Stimulated activated CD8-positive, alpha-beta memory T cell treated with anti-CD3 and anti-CD28 coated beads, Interleukin-12 subunit alpha, Interleukin-12 subunit beta, amount 100 ng/mL, for 1 hour (primary cell): ENCODE measurements around the gene UBXN6.

Experiments used
- DNase-seq: peaks from one replicate; pipeline ENCODE4 v3.0.0-alpha.2; 2020; ENCODE audit warnings: low read depth

UBXN6 gene, protein sequence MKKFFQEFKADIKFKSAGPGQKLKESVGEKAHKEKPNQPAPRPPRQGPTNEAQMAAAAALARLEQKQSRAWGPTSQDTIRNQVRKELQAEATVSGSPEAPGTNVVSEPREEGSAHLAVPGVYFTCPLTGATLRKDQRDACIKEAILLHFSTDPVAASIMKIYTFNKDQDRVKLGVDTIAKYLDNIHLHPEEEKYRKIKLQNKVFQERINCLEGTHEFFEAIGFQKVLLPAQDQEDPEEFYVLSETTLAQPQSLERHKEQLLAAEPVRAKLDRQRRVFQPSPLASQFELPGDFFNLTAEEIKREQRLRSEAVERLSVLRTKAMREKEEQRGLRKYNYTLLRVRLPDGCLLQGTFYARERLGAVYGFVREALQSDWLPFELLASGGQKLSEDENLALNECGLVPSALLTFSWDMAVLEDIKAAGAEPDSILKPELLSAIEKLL

DNA sequence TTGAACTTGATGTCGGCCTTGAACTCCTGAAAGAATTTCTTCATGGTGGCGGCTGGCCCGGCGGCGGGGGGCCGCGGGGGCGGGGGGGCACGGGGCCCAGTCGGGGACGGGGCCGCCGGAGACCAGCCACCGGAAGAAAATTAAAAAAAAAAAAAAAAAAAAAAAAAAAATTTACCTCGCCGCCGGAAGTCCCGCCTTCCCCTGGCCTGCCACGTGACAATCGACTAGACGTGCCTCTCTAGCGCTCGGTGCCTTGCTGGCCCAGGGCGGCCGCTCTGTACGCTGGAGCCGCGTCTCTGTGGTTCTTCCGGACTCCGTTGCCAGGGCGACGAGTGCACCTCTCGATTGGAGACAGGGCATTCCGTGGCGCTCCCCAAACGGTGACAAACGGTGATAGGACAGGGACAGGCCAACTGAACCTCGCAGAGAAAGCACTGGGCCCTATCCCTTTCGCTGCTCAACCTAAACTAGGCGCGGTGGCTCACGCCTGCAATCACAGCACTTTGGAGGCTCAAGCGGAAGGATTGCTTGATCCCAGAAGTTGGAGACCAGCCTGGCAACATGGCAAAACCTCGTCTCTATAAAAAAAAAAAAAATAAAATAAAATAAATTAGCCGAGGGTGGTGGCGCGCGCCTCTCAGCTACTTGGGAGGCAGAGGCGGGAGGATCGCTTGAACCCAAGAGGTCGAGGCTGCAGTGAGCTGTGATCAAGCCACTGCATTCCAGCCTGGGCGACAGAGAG lies at the start of gene UBXN6:
TSS of gene UBXN6 (minus strand) at position 141 of the 742 bp plus-strand sequence. CDS start at position 44, 97 bp downstream.
- DNase-seq, result peak; percentile 95

DNA sequence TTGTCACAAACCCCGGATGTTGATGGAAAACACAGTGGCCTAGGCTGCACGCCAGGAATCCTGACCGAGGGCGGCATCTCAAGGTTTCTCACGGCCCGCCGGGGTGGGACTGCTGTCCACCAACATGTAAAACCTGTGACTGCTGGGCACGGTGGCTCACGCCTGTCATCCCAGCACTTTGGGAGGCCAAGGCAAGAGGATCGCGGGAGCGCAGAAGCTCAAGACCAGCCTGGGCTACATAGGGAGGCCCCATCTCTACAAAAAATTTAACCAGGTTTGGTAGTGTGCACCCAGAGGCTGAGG lies 49.5 kb upstream of the UBXN6 start:
- no peak for DNase-seq

DNA sequence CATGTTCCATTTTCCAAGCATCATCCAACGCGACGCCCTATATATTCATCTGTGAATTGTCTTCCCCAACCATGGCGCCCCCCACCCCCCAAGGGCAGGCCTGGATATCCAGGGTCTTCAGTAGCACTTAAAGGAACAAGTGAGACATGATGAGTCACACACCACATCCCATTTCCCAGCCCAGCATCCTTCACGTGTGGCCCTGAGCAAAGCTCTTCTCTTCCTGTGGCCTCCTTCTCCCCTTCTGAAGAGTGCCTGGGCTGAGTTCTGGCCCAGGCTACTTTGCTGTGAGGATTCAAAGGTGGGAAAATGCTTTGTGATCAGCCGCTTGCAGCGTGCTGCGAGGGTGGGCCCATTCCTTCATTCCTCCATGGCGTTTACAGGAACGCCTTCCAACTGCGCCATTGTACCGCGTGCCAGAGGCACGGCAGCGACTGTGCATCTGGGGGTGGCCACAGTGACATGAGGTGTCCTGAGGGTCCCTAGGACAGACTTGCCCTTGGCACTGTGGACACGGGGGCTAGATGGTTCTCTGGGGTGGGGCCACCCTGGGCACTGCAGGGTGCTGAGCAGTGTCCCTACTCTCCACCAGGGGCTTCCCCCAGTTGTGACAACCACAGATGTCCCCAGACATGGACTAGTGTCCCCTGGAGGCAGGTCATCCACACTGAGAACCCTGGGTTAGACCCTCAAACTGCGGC lies 49.0 kb upstream of the UBXN6 start:
- DNase-seq, result no peak

DNA sequence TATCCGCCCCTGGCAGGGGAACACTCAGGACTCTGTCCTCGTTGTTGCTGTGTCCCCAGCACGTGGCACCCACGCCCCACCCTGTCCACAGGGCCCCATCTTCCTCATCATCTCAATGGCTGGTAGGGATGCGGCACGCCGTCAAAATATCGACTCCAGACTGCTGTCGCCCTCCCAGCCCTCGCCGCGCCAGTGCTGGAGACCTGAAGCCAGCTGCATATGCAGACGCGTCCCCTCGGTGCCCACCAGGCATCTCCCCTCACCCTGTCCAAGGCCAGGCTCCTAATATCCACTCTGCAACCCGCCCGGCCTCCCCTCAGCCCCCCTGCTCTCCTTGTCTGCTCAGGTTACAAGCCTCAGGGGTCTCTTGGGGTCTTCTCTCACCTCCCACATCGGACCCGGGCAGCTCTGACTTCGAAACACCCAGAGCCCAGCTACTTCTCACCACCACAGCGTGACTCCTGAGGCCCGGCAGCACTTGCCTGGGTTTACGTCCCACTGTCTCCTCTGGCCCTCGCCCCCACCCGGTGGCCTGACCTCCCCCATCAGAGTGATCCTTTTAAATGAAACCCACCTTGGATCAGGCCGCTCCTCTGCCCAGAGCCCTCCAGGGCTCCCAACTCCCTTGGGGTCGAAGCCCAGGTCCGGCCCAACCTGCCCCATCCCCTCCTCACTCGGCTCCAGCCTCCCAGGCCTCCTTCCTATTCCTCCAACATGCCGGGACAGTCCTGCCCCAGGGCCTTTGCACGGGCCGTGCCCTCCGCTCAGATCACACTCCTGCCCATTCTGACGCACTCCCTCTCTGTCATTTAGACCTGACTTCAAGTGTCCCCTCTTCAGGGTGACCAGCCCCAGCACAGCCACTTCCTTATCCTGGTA lies 48.2 kb upstream of the UBXN6 start:
- no peak for DNase-seq

DNA sequence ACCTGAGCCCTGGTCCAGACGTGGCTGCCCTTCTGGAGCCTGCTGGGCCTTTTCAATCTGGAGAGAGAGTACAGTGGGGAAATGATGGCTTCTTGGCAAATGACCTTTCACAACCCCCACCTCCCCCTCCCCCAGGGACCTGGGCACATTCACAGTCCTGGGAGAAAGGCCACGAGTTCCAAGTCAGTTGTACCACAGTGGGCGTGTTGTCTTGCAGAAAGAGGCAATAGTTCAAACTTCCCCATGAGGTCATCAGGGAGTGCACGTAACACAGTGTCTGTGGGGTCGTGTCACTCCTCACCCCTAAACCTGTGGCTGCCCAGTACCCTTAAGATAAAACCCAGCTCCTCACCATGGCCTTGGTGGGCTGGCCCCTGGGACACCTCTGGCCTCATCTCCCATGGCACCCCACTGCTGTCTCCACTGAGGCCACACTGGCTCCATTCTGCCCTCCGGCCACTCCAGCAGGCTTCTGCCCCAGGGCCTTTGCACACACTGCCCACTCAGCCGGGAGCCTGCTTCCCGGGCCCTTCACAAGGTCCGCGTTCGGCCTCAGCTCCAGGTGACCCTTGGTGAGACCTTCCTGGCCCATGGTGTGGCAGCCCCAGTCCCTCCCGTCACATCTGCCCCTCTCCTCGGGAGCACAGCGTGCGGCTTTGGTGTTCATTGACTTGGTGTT lies 47.4 kb upstream of the UBXN6 start:
- DNase-seq, result no peak

DNA sequence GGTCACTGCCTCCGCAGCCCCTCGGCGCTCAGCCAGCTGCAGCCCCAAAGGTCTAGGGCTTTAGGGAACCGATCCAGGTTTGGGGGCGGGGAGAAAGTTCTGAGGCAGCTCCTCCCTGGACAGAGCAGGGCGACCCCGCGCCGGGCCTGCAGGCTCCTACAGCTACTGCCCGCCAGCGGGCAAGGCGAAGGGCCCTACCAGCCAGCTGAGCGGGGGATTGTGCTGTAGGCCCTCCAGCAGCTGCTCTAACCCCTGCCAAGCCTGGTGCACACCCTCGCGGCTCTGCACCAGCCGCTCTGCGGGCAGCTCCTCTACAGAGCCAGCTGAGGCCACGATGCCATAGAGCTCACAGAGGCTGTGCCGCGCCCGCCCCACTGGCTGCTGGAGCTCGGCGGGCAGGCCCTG lies 46.7 kb upstream of the UBXN6 start:
- no peak for DNase-seq

DNA sequence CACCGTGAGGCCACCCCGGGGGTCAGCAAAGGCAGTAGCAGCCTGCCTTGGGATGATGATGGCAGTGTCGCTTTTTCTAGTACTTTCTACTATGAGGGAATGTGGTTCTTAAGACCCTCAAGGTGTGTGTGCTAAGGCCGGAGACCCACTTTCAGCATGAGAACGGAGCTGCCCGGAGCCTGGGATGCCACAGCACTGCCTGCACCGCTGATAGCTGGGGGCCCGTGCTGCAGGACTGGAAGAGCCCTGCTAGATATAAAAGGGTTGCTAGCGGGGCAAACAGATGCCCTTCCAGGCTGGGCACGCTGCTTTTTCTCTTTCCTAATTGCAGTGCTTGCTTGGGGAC lies 46.2 kb upstream of the UBXN6 start:
- DNase-seq, result no peak

DNA sequence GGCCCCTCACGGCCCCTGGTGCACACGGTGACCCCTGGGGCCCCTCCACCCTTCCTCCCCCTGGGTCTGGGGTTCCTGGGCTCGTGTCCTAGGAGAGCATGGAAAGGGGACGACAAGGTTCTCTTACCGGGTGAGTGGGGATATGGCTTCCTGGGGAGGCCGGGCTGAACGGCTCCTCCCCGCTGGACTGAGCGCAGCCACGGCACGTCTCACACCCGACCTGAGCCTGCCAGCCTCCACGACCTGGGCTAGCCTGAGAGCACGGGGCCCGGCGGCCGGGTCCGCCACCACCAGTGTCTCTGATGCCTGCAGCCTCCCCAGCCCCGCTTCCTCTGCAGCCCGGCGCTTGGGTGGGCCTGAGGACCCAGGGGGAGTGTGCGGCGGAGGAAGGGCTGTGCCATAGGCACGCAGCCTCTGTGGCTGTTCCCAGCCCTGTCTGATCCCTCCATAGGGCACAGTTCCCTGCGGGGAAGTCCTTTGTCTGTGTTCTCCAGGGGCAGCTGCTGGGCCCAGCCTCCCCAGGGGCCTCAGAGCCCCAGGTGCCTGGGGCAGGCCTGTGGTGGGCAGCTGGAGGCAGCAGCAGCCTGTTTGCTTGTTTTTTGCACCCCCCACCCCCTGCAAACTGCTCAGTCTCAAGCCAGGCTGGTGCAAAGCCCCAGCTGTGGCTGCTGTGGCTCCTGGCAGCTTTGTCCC lies 45.7 kb upstream of the UBXN6 start:
- DNase-seq, result no peak

DNA sequence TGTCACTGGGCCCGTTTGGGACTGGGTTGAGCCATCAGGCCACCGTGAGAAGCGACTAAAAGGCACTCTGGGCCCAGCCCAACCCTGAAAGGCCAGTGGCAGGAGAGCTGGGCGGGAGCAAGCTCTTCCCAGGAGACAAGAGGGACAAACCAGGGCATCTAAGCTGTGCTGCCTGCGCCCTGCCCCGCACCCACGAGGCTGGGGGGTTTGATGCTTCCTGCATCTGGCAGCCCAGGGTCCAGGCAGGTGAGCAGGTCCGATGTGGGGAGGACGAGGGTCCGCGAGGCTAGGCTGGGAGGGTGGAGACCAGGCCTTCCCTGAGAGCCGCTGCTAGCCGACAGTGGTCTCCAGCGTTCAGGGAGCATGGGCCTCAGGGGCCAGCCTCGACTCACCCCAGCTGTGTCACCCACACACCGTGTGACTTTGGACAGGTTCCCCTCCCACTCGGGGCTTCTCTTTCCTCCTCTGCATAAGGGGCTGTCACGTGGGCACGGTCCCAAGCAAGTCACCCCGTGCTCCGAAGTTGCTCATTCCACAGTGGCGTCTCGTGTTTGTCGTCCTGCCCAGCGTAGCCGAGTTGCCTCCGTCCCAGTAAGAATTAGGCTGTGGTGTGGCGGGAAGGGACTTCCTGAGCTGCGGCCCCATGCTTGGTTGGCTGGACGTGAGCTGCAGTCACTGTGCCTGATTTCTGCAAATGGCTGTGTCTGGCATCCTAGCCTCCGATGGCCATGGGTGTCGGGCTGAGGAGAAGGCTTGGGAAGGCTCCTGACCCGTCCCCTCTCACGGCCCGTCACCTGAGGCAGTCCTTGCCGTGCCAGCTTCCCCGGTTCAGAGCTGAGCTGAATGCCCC lies 44.9 kb upstream of the UBXN6 start:
- DNase-seq, result no peak

DNA sequence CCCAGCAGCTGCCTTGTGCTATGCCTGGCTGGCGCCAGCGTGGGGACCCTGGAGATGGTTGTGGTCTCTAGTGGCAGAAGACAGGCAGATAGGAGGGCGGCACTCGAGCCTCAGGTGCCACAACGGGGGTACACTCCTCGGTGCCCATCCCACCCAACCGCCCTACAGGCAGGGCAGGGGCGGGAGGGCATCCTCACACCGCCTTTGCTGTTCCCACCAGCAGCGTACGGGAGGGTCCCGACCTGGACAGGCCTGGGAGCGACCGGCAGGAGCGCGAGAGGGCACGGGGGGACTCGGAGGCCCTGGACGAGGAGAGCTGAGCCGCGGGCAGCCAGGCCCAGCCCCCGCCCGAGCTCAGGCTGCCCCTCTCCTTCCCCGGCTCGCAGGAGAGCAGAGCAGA lies 44.1 kb upstream of the UBXN6 start:
- no peak for DNase-seq

DNA sequence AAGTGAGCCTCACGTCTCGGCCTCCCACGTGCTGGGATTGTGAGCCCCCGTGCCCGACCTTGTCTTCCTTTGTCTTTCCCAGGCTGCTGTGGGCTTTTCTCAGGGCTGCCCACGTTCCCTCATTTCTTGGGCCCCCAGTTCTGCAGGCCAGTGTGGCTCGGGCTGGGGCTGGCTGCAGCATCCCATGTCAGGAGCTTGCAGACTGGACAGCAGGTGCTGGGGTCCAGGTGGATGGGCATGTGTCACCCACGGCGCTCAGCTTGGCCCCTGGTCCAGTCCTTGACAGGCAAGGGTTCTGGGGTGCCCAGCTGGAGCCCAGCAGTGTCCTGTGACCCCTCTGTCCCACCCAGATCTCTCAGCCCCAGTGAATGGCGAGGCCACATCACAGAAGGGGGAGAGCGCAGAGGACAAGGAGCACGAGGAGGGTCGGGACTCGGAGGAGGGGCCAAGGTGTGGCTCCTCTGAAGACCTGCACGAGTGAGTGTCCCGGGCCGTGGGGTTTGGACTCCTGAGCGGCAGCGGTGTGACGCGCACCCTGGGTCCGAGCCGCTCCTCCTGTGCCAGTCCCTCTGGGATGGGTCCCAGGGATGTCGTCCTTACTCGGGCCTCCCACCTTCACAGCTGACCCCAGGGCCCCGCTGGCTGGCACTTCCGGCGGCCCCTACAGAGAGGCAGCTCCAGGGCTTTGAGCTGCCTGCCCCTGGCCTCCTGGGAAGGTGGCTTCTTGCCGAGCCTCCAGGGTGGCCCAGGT lies 43.4 kb upstream of the UBXN6 start:
- no peak for DNase-seq

DNA sequence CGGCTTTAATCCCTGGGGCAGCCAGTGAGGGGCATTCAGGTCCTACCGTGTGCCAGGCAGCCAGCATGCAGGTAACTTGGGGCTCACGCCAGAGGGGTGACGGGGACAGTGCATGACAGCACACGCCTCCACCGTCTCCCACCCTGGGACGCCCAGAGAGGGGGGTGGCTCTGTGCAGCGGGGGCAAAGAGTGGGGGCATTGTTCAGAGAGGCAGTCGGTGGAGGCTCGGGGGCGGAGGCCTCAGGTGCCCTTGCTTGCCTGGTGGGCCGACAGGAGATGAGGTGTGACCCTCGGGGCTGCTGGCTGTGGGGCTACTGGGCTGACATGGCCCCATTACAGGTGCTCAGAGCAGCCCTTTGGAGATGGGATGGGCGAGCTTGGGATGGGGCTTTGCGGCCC lies 42.3 kb upstream of the UBXN6 start:
- no peak for DNase-seq

DNA sequence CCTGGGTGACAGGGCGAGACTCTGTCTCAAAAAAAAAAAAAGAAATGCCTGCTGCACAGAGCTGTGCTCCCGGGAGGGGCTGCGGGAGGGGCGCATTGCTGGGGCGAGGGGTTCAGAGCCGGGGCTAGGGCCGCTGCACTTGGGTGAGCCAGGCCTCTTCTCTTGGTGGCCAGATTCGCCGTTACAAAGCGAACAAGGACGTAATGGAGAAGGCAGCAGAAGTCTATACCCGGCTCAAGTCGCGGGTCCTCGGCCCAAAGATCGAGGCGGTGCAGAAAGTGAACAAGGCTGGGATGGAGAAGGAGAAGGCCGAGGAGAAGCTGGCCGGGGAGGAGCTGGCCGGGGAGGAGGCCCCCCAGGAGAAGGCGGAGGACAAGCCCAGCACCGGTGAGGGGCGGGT lies 41.7 kb upstream of the UBXN6 start:
- DNase-seq, result no peak

DNA sequence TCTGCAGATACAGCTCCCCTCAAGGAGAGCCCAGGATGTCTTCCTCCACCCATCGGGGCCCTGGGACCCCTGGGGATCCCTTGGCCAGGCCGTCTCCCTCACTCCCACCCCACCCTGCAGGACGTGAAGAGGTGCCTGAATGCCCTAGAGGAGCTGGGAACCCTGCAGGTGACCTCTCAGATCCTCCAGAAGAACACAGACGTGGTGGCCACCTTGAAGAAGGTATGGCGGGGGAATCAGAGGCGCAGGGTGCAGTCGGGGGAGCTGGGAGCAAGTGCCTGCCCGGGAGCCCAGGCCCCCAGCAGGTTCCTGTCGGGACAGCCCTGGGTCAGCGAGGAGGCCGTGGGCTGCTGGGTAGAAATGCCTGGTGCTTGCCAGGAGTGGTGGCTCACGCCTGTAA lies 41.1 kb upstream of the UBXN6 start:
- DNase-seq, result no peak

DNA sequence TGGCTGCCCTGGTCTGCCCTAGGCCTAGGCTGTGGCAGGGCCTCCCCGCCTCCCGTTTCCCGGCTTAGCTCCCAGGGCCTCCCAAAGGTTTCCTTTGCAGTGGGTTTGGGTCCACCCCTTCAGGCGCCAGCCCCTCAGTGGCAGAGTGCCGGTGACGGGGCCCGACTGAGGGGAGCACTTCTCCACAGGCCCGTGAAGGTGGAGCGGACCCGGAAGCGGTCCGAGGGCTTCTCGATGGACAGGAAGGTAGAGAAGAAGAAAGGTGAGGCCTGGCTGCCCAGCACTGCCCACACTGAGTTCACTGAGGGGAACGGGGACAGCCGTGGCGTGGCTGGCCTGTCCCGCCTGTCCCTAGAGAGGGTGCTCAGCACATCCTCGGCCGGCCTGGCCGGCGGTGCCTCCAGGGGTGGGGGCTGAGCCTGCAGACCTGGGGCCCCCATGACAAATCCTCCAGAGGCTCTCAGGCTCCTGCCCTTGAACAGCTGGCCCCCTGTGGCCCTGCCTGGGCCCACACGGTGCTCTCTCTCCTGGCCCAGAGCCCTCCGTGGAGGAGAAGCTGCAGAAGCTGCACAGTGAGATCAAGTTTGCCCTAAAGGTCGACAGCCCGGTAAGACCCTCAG lies 40.3 kb upstream of the UBXN6 start:
- DNase-seq, result no peak

DNA sequence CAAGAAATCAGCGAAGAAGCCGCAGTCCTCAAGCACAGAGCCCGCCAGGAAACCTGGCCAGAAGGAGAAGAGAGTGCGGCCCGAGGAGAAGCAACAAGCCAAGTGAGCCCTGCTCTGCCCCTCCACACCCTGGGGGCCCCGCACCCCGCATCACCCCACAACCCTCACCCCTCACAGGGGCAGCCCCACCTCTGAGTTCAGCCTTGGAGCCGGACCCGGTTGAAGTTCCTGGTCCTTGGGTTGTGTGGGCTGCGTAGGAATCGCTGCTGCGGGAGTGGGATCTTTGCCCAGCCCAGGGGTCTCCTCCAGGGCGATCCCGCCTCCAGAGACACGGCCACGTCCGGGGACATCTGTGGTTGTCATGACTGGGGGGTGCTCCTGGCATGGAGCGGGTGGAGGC lies 38.7 kb upstream of the UBXN6 start:
- no peak for DNase-seq

DNA sequence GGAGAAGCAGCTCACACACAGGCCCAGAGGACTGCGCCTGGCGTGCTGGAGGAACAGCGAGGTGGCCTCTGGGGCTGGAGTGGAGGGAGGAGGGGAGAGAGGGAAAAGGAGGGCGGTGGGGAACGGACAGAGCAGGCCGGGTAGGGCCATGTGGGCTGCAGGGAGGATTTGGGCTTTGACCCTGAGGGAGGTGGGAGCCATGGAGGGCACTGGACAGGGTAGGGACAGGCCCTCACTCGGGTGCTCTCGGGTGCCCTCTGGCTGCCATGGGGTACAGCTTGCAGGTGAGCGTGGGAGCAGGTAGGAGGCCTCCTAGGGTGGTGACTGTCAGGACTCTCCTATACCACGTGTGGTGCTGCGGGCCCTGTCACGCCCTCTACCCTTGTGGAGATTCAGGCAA lies 37.9 kb upstream of the UBXN6 start:
- DNase-seq, result no peak

DNA sequence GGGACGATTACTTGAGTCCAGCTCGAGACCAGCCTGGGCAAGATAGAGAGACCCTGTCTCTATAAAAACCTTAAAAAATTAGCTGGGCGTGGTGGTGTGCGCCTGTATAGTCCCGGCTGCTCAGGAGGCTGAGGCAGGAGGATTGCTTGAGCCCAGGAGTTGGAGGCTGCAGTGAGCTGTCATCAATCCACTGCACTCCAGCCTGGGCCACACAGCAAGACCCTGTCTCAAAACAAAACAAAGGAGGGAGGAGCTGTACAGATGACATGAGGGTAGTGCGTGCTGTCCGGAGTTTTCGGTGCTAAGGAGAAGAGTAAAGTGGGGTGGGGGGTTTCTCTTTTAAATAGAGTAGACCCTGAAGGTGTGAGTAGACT lies 37.1 kb upstream of the UBXN6 start:
- DNase-seq, result no peak
